Measurements from ENCODE around the gene TBK1. TPM values are rescaled to one million over a fixed set of nuclear protein-coding genes. Genes with fewer than 3 reads are reported as not detected.

Gene TBK1
- polyA plus RNA-seq, 2 of the 4 experiments (the other 2 are of a cell fraction), result 29.3 to 52.5 TPM

DNA sequence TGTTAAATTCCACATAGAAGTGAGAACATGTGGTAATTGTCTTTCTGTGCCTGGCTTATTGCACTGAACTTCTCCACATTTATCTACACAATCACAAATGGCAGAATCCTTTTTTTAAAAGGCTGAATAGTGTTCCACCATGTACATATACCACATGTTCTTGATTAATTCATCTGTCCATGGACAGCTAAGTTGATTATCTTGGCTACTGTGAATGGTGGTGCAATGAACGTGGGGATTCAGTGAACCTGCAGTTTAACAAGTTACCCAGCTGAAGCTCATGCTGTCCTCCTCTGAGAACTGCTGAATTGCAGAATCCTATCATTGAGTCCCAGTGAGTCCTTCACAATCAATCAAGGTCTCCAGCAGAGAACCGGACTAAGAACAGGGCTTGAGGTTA, 74.9 kb downstream of the TBK1 start:
- POLR2A ChIA-PET, result no interaction called here
- H3K27ac ChIP-seq, result no peak overlapping the region

DNA sequence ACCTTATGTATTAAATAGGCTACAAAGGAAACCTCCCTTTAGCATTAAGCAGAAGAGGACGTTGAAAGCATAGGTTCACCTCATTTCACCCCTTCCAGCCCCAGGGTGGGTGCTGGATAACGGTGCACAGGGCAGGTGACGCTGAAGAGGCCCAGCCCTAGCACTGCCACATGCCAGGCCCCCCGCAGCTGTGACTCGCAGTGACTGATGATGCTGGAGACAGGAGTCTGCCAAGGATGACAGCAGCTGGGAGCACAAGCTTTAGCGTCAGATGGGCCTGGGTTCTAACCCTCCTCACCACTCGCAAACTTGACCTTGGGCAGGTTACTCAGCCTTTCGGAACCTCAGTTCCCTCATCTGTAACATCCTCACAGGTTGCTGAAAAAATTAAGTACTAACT, 76.7 kb downstream of the TBK1 start:
- ChIA-PET POLR2A (no interaction called here), CTCF (interaction anchor here (0.8 to 8.9 kb wide), 3 partner anchors 21 to 97 kb away, joined by 3 to 50 read pairs (median 3); no protein-coding TSS in a partner anchor)
- DNase-seq (ENCODE audit: low read depth in 1 of 2, low spot score in 1 of 2) (no peak), FAIRE-seq (no peak), ATAC-seq (0 out of 6 replicates have a peak, but pooled peaks of 1 of the 2 experiments have one; percentile 30)
- Histone ChIP-seq H3K4me1 (no peaks in the 10 kb centered on the region), H3K27ac (no peak overlapping the region), H3K9me3 (no peaks in the 10 kb centered on the region), H3K4me3 (no peak overlapping the region), H3K4me2 (no peak overlapping the region)
- TF ChIP-seq, protein P1, sequence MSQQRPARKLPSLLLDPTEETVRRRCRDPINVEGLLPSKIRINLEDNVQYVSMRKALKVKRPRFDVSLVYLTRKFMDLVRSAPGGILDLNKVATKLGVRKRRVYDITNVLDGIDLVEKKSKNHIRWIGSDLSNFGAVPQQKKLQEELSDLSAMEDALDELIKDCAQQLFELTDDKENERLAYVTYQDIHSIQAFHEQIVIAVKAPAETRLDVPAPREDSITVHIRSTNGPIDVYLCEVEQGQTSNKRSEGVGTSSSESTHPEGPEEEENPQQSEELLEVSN (IDR thresholded peaks at IDR 0.05; ENCODE audit: borderline replicate concordance, low read depth), result no peak
- no peak for TF ChIP-seq JUNB (IDR thresholded peaks at IDR 0.05)
- TF ChIP-seq RCOR1 (IDR thresholded peaks at IDR 0.05; ENCODE audit: low read depth, low read length), result no peak
- TF ChIP-seq HOXB13 (CRISPR knock-in tag; IDR thresholded peaks at IDR 0.05; ENCODE audit: low read depth), result no peak
- TF ChIP-seq MAFK (IDR thresholded peaks at IDR 0.05; ENCODE audit: partially characterized antibody), result no peak
- no peak for TF ChIP-seq CEBPB (IDR thresholded peaks at IDR 0.05)
- no peak for TF ChIP-seq HOXA7 (CRISPR knock-in tag; IDR thresholded peaks at IDR 0.05)
- TF ChIP-seq MYC (IDR thresholded peaks at IDR 0.05; ENCODE audit: borderline replicate concordance, low read length), result no peak
- TF ChIP-seq, protein P2, sequence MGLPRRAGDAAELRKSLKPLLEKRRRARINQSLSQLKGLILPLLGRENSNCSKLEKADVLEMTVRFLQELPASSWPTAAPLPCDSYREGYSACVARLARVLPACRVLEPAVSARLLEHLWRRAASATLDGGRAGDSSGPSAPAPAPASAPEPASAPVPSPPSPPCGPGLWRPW (IDR thresholded peaks at IDR 0.05), result no peak
- TF ChIP-seq EHMT2 (IDR thresholded peaks at IDR 0.05; ENCODE audit: low read depth), result no peak
- no peak for TF ChIP-seq ZFP36 (IDR thresholded peaks at IDR 0.05; ENCODE audit: borderline replicate concordance, partially characterized antibody)
- TF ChIP-seq CHD2 (IDR thresholded peaks at IDR 0.05; ENCODE audit: low read length, partially characterized antibody), result no peak
- no peak for TF ChIP-seq NFE2L2 (conservative IDR thresholded peaks at IDR 0.05; ENCODE audit: low read length)
- no peak for TF ChIP-seq SREBF2 (IDR thresholded peaks at IDR 0.05)
- no peak for TF ChIP-seq POLR2AphosphoS2 (conservative IDR thresholded peaks at IDR 0.05; ENCODE audit: low read length)
- TF ChIP-seq NPAS2 (CRISPR knock-in tag; IDR thresholded peaks at IDR 0.05; ENCODE audit: borderline replicate concordance), result no peak
- WGBS (ENCODE audit: missing lambda C conversion rate), result 70% methylated on average over 8 of the region's 8 CpGs

More for the DNA sequence above, 74.9 kb downstream of the TBK1 start:
- H3K4me3 ChIP-seq, result no peak overlapping the region
- ATAC-seq (no peak), DNase-seq (ENCODE audit: low read depth in 1 of 2, low spot score in 1 of 2) (no peak), FAIRE-seq (no peak)
- TF ChIP-seq, protein P3, sequence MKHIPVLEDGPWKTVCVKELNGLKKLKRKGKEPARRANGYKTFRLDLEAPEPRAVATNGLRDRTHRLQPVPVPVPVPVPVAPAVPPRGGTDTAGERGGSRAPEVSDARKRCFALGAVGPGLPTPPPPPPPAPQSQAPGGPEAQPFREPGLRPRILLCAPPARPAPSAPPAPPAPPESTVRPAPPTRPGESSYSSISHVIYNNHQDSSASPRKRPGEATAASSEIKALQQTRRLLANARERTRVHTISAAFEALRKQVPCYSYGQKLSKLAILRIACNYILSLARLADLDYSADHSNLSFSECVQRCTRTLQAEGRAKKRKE (CRISPR knock-in tag; IDR thresholded peaks at IDR 0.05; ENCODE audit: low read depth), result no peak
- no peak for TF ChIP-seq CBX2 (IDR thresholded peaks at IDR 0.05; ENCODE audit: borderline replicate concordance, low read depth)
- peak; percentile 86 for TF ChIP-seq MAFK (IDR thresholded peaks at IDR 0.05; ENCODE audit: partially characterized antibody)
- TF ChIP-seq ZNF302 (CRISPR knock-in tag; IDR thresholded peaks at IDR 0.05), result no peak
- no peak for TF ChIP-seq CHD2 (IDR thresholded peaks at IDR 0.05; ENCODE audit: low read length, partially characterized antibody)
- TF ChIP-seq JUNB (IDR thresholded peaks at IDR 0.05), result no peak
- TF ChIP-seq, protein P1 (IDR thresholded peaks at IDR 0.05; ENCODE audit: borderline replicate concordance, low read depth), result no peak
- TF ChIP-seq, protein P4, sequence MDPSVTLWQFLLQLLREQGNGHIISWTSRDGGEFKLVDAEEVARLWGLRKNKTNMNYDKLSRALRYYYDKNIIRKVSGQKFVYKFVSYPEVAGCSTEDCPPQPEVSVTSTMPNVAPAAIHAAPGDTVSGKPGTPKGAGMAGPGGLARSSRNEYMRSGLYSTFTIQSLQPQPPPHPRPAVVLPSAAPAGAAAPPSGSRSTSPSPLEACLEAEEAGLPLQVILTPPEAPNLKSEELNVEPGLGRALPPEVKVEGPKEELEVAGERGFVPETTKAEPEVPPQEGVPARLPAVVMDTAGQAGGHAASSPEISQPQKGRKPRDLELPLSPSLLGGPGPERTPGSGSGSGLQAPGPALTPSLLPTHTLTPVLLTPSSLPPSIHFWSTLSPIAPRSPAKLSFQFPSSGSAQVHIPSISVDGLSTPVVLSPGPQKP (IDR thresholded peaks at IDR 0.05; ENCODE audit: low read depth, low read length), result no peak
- peaks cover 8% of the 10 kb centered on the region; the same call in 1 of the 3 replicates for H3K4me1 ChIP-seq
- 60% methylated on average over 2 of the region's 2 CpGs for WGBS (ENCODE audit: missing lambda C conversion rate)
- no peaks in the 10 kb centered on the region for H3K9me3 ChIP-seq
- CTCF ChIA-PET, result interaction anchor here (8.9 kb wide), 1 partner anchor 23 kb away, joined by 50 read pairs; no protein-coding TSS in a partner anchor
- H3K4me2 ChIP-seq, result no peak overlapping the region
